GF-D8 (cell line): ENCODE results near the gene AEN.

ENCODE experiments used
- DNase-seq: peaks from one replicate; lab custom pipeline; 2025; lab: John Stamatoyannopoulos, UW

Gene AEN

DNA sequence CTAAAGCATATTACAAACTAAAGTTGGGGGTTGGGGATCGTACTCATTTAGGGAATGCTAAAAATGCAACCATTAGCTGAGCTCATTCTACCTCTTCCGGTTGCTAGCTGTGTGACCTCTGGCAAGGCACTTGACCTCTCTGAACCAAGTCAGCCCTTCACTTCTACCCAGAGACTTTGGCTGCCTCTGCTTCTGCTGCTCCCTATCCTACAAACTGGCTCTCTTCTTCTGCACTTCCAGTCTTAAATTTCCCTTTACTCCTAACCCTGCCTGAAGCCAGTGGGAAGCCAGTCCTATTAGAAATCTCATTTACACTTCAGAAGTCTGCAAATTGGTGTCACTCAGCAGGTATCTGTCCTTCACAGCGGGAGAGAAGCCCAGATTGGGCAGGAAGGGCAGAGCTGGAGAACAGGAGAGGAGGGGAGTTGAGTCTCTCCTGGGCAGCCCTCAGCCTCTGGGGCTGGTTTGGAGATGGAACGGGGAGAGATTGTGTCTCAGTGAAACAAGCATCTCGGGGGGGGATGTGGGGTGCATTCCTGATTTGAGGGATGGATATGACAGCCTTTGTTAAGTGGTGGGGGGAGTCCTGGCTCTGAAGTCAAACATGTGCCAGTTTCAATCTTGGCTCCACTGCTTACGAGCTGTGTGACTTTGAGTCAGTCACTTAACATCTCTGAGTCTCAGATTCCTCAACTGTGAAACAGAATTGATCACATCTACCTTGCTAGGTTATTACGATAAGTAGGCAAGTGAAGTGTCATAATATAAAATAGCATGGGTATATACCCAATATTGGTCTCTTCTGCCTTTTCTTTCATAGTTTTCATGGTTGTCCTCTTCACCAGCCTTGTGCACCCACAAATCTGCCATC is 7.8 kb upstream of the AEN start:
- DNase-seq = no peak

DNA sequence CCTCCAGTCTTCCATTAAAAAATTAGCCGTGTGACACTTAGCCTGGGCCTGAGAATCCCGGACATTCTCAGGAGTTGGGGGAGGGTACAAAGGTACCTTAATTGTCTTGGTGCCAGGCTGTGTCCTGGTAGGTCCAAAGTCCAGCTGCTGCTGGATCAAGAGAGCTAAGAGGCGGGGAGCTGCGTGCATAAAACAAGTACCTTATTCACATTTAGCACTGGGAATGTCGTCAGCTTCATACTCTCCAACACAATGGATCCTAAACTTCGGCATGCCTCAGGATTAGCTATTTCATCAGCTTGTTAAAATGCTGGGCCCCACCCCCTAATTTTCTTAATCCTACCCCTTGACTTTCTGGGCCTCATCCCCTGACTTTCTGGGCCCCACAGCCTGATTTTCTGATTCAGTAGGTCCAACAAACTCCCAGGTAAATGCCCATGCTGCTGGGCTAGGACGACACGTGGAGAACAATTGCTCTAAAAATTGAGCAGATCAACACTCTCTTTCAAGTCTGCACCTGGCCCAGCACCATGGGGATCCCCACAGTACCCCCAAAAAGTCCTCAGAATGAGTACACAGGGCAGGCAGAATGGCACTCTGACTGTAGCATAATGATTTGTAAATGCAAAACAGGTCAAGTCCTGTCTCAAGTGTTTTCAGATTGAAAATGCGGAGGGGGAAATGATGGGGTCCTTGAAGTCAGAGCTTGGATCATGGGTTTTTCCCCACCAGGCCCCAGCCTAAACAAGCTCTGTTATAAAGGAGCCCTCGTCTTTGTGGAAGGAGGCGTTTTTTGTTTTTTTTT is 5.6 kb upstream of the AEN start:
- DNase-seq = no peak

DNA sequence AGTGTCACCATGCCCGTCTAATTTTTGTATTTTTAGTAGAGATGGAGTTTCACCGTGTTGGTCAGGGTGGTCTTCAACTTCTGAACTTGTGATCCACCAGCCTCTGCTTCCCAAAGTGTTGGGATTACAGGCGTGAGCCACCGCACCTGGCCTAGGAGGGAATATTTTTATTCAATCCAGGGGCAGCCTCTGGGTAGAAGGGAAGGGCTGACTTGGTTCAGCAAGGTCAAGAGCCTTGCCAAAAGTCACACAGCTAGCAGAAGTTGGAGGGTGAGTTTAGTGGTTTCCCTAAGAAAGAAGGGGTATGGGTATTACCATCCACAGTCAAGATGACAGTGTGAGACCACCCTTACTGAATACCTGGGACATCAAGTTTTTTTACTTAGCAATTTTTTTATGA is 4.9 kb upstream of the AEN start:
- no peak for DNase-seq

DNA sequence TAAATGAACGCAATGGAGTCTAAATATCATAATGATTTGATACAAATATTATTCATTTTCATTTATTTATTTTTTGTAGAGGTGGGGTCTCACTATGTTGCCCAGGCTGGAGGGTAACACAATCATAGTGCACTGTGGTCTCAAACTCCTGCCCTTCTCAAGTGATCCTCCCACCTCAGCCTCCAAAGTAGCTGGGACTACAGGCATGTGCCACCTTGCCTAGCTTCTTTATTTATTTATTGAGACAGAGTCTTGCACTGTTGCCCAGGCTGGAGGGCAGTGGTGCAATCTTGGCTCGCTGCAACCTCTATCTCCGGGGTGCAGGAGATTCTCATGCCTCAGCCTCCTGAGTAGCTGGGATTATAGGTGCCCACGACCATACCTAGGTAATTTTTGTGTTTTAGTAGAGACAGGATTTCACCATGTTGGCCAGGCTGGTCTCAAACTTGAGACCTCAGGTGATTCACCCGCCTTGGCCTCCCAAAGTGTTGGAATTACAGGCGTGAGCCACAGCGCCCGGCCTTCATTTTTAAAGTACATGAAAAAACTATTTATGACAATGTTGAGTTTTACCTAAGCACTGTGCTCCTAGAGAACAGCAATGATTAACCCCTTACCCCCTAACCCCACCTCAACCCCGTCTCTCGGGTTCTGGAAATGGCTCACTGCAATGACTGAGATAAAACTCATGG is 4.0 kb upstream of the AEN start:
- DNase-seq = no peak

DNA sequence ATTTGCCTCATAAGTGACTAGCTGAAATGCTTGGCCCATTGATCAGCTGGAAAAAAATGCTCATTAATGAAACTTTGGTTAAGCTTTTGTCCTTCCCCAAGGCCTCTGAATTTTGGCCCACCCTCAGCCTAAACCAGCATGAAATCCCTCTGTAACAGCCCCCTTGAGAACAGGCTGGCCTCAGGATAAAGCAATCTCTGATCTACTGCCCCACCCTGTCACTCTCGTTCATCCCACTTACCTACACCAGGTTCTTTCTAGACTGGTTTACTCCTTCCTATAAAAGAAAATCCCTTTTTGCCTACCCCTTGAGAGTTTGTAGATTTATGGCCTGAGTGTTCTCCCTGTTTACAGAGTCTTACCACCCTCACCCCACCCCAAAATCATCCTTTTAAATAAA is 3.4 kb upstream of the AEN start:
- DNase-seq = no peak

DNA sequence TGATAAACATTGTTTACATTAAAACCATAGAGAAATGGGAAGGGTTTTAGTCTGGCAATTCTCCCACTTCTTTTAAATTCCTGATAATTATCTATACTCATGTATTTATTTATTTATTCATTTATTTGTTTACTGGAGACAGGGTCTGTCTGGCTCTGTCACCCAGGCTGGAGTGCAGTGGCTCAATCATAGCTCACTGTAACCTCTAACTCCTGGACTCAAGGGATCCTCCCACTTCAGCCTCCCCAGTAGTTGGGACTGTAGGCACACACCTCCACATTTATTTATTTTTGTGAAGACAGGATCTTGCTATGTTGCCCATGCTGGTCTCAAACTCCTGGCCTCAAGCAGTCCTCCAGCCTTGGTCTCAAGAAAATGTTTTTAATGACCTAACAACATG is 2.5 kb upstream of the AEN start:
- DNase-seq = no peak

DNA sequence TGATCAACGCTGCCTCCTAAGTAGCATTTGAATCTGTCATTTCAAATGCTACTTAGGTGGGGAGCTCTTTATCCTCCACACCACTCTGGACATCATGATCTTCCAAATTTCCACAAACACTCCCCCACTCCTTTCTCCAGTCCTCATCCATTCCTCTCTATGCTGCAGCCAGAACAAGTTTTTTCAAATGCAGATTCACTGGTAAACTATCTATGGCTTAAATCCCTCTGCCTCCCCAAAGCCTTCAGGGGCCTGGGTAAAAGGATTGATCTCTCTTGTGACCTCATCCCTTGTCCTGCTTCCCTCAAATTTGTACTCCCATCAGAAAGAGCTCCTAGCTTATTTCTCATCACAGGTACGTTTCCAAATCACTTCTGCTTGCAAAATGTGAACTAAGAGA is 1.3 kb upstream of the AEN start:
- DNase-seq = no peak

DNA sequence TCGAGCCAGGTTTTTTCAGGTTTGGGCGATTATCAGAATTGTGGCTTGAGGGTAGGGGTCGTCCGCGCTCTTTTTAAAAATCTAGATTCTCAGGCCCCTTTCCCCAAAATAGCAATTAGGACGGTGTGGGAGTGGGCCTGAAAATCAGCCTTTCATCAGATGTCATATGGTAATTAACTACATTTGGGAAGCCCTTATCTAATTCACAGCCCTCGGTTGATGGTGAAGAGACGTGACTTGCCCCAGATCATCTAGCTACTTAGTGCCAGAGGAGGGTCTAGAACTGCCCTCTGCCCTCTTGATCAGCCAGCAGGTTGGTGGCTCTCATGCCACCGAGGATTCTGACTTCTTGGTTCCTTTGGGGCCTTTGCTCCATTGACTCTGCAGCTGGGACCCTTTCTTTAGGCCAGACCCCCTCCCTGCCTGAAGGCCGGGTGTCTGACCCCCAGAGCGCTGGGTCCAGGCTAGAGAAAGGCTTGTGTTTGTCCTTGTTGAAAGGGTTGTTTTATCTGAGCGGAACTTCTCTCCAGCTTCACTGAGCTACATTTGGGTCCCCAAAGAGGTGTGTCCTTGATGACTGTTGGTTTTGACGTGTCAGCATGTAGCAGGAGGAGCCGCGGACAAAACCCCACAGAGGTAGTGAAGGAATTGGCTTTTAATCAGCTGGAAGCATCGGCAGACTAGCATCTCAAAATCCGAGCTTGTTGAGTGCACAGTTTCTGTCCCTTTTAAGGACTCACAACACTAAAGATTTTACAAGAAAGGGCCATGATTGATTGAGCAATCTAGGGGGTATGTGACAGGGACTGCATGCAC is 857 bp downstream of the AEN start:
- no peak for DNase-seq

DNA sequence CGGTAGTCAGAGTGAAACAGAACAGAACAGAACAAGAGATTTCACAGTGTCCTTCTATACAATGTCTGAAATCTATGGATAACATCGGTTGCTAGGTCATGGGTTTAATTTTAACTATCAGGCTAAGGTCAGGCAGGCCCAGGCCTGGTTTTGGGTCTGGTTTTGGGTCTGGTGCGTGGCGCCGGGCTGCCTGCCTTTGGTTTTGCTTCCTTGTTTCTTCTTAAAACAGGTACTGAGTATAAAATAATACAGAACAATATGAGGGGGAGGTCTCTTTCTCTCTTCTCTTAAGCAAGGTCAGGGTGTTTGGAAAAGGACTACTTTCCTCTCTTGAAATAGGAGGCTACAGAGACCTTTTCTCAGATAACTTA is 1.4 kb downstream of the AEN start:
- DNase-seq = no peak

DNA sequence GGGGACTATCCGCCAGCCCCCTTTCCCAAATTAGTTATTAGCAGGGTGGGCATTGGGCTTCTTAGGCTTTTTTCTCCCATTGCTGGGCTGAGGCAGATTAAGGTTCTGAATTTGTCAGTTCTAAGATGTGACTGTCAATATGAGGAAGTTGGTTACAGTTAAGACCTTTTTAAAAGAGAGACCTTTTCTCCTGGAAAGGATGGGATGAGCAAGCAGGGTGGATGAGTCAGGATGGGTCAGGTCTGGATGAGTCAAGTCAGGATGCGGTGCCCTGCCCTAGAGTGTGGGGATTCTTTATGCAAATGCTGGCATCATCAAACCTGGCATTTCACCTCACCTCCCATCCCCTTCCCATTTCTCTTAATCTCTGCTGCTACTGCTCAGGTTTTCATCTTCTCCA is 1.9 kb downstream of the AEN start:
- DNase-seq = no peak

DNA sequence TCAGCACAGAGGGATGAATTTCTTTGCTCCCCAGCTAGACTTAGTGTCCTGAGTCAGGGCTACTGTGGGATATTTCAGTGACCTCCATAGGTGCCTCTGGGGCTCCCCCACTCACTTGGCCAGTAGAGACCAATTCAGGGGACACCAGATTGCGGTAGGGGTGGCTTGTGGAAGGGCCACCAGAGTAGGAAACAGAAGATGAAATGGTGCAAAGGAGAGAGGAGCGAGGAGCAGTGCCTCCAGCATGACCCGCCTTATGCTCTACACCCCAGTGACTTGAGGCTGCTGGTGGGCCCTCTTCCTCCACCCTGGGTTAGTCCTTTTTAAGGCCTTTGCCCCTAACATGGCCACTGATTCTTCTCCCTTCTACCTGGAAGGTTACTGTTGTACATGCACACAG is 2.5 kb downstream of the AEN start:
- no peak for DNase-seq

DNA sequence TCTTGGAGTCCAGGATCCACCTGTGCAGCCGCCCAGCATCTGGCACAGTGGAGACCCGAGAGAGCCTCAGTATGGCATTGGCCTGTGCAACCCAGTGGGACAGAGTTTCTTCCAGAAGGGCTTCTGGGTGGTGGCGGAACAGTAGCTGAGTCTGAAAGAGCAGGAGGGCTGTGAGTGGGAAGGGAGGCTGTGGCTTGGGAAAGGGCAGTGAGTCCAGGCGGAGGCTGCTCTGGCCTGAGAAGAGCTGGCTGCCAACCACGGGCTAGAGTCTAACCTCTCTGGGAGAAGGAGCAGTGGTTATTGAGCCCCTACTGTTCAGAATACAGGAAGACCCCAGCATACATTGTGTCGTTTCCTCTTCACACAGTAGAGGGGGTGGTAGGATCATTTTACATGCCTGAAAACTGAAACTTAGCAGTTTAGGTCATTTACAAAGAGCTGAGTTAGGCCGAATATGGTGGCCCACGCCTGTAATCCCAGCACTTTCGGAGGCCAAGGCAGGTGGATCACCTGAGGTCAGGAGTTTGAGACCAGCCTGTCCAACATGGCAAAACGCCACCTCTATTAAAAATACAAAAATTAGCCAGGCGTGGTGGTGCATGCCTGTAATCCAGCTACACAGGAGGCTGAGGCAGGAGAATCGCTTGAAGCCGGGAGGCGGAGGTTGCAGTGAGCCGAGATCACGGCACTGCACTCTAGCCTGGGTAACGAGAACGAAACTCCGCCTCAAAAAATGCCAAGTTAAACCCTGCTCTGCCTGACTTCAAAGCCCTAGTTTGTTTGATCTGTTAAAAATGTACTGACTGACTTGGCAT is 3.2 kb downstream of the AEN start:
- DNase-seq = no peak

DNA sequence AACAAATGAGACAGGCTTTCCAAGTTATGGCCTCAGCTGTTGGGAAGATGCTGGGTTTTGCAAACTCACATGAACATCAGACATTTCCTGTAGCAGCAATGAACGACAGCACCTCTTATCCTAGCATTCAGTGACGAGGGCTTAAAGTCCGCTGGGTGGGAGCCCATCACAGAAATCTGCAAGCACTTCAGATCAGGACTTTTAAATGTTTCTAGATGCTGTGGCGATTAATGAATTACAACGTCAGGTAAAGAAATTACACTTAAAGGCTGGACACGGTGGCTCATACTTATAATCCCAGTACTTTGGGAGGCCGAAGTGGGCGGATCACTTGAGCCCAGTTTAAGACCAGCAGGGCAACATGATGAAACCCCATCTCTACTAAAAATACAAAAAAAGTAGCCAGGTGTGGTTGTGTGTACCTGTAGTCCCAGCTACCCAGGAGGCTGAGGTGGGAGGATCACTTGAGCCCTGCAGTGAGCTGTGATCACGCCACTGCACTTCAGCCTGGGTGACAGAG is 3.9 kb downstream of the AEN start:
- no peak for DNase-seq

DNA sequence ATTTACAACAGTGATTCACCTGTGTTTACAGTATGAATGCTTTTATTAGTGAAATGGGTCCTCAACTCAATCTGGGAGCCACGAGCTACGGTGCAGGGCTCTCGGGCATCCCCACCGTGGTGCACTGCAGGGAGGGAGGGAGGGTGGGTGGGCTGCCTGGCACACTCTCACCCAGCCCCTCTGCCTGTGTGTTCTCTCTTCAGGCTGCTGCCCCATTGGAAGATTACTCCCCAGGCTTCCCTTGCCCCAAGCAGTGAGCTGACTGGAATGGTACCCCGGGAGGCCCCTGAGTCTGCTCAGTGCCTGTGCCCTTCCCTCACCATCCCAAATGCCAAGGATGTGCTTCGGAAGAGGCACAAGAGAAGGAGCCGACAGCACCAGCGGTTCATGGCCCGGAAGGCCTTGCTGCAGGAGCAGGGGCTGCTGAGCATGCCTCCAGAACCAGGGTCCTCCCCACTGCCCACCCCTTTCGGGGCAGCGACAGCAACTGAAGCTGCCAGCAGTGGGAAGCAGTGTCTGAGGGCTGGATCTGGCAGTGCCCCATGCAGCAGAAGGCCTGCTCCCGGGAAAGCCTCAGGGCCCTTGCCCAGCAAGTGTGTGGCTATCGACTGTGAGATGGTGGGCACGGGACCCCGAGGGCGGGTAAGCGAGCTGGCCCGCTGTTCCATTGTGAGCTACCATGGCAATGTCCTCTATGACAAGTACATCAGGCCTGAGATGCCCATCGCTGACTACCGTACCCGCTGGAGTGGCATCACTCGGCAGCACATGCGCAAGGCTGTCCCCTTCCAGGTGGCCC is 5.0 kb downstream of the AEN start:
- DNase-seq = no peak

DNA sequence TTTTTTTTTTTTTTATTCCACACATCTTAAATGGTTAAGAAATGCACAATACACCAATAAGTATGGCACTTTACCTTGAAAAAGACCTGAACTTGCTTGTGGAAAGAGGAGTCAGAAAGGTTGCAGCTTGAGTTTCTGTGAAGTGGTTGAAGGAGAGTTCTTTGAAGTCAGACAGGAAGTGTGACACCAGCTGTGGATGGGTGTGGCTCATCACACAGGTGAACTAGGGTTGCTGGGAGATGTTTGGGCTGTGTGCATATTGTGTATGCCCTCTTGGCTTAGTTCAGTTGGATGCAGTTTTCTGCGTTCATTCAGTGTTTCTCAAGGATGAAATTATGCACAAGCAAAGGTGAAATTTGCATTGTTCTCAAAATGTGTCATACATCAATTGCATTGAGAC is 6.3 kb downstream of the AEN start:
- DNase-seq = no peak

DNA sequence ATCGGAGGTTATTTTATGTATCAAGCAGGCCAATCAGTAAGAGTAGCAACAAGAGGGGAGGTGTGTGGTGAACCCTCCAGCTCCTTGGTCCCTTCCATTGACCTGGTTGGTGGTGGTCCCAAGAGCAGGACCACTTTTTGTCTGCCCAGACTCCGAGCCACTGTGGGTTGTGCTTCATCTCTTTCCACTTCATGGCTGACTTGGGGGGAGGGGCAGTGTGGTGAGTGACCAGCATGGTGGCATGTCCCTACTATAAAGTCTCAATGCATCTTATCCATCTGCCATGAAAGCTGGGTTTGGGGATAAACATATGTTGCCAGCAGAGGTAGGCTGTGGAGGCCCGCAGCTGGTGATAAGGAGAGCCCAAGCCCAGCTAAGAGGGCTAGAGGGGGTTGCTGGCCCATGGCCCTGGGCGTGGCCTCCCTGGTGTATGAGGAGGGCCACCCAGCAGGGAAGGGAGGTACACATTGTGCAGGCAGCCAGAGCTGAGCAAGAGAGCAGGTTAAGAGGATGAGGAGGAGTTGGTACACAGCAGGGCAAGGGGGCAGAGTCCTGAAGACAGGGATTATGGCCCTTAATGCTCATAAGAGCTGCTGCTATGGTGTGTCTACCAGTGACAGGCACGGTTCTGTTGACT is 7.0 kb downstream of the AEN start:
- no peak for DNase-seq

DNA sequence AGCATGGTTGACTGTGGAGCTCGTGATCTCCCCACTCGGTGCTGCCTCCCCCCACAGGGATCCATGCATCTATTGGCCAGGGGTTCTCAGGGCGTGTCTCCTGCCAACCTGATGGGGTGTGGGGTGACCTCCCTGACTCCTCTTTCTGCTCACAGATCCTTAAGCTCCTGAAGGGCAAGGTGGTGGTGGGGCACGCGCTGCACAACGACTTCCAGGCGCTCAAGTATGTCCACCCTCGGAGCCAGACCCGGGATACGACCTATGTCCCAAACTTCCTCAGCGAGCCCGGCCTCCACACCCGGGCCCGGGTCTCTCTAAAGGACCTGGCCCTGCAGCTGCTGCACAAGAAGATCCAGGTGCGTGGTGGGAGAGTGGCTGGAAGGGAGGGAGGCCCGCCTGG is 7.9 kb downstream of the AEN start:
- no peak for DNase-seq

DNA sequence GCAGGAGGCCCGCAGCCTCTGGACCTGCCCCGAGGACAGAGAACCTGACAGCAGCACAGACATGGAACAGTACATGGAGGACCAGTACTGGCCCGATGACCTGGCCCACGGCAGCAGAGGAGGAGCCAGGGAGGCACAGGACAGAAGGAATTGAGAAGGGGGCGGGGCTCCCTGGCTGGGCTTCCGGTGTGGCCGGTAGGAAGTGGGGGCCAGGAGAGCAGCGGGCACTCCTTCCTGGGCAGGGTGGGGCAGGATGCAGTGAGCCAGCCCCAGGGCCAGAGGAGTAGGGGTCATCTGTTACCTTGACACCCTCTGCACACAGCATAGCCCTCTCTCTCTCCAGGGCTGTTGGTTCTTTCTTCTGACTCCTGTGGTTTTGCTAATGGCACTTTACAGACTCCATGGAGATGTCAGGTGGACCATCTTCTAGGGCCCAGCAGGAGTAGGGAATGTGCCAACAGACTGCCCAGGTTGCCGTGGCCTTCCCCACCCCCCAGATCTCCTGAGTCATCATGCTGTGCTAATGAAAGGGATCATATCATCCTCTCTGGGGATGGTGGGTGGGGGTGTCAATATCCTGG is 9.1 kb downstream of the AEN start:
- DNase-seq = no peak

DNA sequence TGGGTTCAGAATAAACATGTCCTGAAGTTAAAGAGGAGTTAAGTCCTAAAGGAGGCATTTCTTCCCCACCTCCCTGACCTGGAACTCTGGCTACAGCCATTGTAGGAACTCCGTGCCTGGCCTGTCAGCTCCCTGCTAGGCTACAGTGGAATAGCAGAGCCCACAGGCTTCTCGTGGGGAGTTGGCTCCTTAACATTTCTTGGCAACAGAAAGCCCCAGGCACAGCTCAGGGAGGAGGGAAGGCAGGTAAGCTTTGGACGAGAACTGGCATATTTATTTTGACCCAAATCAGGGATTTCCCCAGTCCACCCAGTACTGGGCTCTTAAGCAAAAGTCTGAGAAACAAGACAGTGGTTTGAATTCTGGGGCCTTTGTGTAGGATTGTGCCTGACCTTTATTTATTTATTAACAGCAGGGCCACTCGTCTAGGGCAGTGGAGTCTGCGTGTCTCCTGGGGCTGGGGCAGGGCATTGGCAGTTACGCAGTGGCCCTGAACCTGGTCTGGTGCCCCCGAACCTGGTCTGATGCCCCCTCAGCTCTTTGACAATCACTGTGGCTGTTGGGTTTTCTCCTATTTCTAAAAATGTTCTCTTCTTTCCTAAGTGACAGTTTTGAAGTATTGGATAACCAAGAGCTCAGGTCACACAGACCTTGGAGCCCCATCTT is 9.8 kb downstream of the AEN start:
- DNase-seq = no peak
